WTC11 (cell line): ENCODE data around the gene IL36RN.
"Not testable (repeated sequence)": the region's sequence is repeated elsewhere in the genome, so short reads cannot be mapped to it uniquely, and the experiment has no call there.

Experiments
- ATF1 ChIP-seq: sonication (generic); formaldehyde crosslinking; IDR thresholded peaks from 2 replicates; pipeline ENCODE4 v1.8.1; 2023; ENCODE audit warnings: mild to moderate bottlenecking, moderate library complexity, missing genetic modification reagents
- CREM ChIP-seq: sonication (generic); formaldehyde crosslinking; IDR thresholded peaks from 2 replicates; pipeline ENCODE4 v1.8.1; 2022; ENCODE audit warnings: mild to moderate bottlenecking, missing genetic modification reagents, moderate library complexity
- CTCF ChIP-seq: fragments of 200-600 bp; IDR thresholded peaks from 2 replicates; pipeline ENCODE4 v1.8.0; 2022; ENCODE audit warnings: antibody characterized with exemption
- GABPB1 ChIP-seq: sonication (generic); formaldehyde crosslinking; IDR thresholded peaks from 2 replicates; pipeline ENCODE4 v1.8.1; 2023; ENCODE audit warnings: mild to moderate bottlenecking, missing genetic modification reagents
- HMGXB4 ChIP-seq: sonication (generic); formaldehyde crosslinking; IDR thresholded peaks from 2 replicates; pipeline ENCODE4 v1.8.1; 2023; ENCODE audit warnings: mild to moderate bottlenecking, moderate library complexity, missing genetic modification reagents
- NR3C1 ChIP-seq: sonication (generic); formaldehyde crosslinking; conservative IDR thresholded peaks from 2 replicates; pipeline ENCODE4 v1.8.1; 2023; ENCODE audit warnings: low read depth, mild to moderate bottlenecking, missing genetic modification reagents
- TCF7 ChIP-seq: sonication (generic); formaldehyde crosslinking; IDR thresholded peaks from 2 replicates; pipeline ENCODE4 v1.8.0; 2022; ENCODE audit warnings: mild to moderate bottlenecking, low read depth, missing genetic modification reagents, moderate library complexity
- ZBTB21 ChIP-seq: sonication (generic); formaldehyde crosslinking; IDR thresholded peaks from 2 replicates; pipeline ENCODE4 v1.8.1; 2023; ENCODE audit warnings: mild to moderate bottlenecking, missing genetic modification reagents, borderline replicate concordance
- ZNF281 ChIP-seq: sonication (generic); formaldehyde crosslinking; IDR thresholded peaks from 2 replicates; pipeline ENCODE4 v1.8.0; 2023; ENCODE audit warnings: mild to moderate bottlenecking, missing genetic modification reagents
- TF ChIP-seq, protein P1 (sequence below): sonication (generic); formaldehyde crosslinking; IDR thresholded peaks from 2 replicates; pipeline ENCODE4 v1.8.0; 2022; ENCODE audit warnings: mild to moderate bottlenecking, missing genetic modification reagents

GRCh38 chr2:113096306-113096705, 37.3 kb downstream of the IL36RN start:
- not testable (repeated sequence) for TF ChIP-seq CTCF; TCF7; NR3C1 (CRISPR knock-in tag); ZBTB21 (CRISPR knock-in tag); CREM (CRISPR knock-in tag); HMGXB4 (CRISPR knock-in tag); ATF1 (CRISPR knock-in tag); GABPB1 (CRISPR knock-in tag); ZNF281
- TF ChIP-seq, protein P1, sequence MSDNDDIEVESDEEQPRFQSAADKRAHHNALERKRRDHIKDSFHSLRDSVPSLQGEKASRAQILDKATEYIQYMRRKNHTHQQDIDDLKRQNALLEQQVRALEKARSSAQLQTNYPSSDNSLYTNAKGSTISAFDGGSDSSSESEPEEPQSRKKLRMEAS (CRISPR knock-in tag), result not testable (repeated sequence)
